NT2/D1 (cell line): Measurements from ENCODE around the gene FAM89B.

ENCODE experiments used
- SUZ12 ChIP-seq: IDR thresholded peaks from 2 replicates; pipeline ENCODE4 v1.6.1; 2011; ENCODE audit not compliant: insufficient read length, insufficient read depth; ENCODE audit errors: extremely low read depth
- ZNF274 ChIP-seq: IDR thresholded peaks from 2 replicates; pipeline ENCODE4 v1.6.1; 2011; ENCODE audit warnings: mild to moderate bottlenecking, low read depth, low read length

GRCh38 chr11:65599955-65600246 is 27.6 kb downstream of the FAM89B start:
- TF ChIP-seq SUZ12 (no peak), ZNF274 (no peak)
